NCI-H2029 (cell line): ENCODE data around the gene BTRC.
"Not testable (repeated sequence)": the region's sequence is repeated elsewhere in the genome, so short reads cannot be mapped to it uniquely, and the experiment has no call there.

Experiments used
- DNase-seq: peaks from one replicate; lab custom pipeline; 2025; lab: John Stamatoyannopoulos, UW

Gene BTRC

GRCh38 chr10:101353692-101354327 lies at the start of gene BTRC:
Gene BTRC, plus strand, starts transcription at chr10:101354165. Its CDS starts 16 bp downstream, at chr10:101354181.
- DNase-seq: peak; percentile 94

GRCh38 chr10:101304316-101304715 lies 49.6 kb upstream of the BTRC start:
- DNase-seq: no peak

DNA sequence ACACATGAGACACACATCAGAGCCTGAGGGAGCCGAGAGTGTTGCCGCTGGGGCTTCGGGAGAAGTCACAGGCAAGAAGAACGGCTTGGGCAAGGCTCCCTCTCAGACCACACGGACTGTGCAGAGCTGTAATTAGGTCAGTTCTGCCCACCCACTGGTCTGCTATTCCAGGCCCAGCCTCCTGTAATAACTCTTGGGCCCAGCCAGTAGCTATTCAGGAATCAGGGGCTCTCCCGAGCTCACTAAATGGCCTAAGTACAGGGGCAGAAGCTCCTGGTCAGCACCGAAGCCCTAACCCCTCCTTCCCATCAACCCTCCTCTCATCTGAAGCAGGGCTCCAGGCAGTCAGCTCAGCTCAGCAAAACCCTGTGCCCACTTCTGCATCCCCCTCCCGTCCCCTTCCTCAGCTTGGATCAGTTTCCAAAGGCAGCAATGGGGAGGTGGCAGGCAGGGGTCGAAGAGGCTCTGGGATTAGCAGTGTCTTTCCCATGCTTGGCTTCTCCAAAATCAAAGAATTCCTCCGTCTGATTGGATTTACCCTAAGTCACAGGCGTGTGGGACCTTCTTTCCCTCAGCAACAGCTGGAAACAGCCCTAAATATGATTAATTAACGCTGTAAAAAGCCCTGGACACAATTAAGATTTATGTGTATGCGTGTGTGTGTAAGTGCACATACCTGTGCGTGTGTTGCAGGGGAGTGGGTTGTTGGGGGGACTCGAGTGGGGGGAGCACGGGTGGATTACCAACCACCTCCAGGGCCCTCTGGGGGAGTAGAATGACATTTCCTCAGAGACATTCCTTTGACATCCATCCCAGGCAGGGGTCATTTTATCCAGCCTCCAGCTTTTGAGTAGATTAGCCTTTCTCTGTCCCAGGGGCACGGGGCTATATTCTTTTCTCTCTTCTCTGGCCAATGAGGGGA lies 48.4 kb upstream of the BTRC start:
- DNase-seq: no peak

DNA sequence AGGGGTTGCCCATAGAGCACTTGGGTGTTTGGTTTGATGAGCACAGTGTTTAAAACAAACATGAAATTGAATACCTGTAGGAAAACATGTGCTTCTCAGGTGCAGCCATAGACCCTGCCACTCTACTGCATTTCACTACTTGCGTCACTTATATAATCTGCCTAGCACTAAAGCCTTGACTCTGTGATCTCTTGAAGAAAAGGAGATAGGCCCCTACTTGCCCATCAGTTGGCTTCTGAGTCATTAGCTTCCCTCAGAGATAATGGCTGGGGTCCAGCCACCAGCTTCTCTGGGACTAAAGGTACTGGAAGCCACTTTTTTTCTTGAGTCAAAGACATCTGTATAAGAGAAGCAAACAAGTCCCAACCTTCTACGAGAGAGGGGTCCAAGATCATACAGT lies 45.9 kb upstream of the BTRC start:
- no peak for DNase-seq

GRCh38 chr10:101310529-101311184 lies 43.3 kb upstream of the BTRC start:
- no peak for DNase-seq

- no peak for DNase-seq
Observed at GRCh38 chr10:101311185-101312066, 42.5 kb upstream of the BTRC start.

DNA sequence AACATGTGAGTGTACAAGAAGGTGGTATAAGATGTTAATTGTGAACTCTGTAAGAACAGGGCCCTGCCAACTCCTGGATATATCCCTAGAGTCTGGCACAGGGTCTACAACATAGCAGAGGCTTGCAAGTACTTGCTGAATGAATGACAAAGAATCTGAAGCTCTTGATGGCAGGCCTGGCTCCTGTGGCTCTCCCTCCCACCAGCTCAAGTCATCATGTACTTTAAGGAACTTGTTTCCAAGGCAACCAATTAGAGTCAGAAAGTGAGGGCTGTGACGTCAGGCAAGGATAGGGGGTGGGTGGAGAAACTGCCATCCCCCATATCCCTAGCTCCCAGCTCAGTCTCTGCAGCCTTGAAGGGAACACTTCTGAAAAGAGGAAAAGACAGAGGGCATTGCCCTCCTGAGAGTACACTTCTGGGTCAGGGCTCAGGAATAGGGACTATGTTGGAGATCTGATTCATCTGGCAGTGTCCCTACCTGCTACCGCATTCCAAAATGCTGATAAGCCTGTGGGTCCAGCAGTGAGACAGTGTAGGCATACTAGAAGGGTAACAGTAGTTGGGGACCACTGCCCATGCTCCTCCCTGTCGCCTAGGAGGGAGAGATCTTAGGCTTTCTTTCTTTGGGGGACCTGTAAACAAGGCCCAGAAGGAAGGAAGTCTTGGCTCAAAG lies 34.6 kb upstream of the BTRC start:
- DNase-seq: no peak

GRCh38 chr10:101321073-101321472 lies 32.9 kb upstream of the BTRC start:
- no peak for DNase-seq

DNA sequence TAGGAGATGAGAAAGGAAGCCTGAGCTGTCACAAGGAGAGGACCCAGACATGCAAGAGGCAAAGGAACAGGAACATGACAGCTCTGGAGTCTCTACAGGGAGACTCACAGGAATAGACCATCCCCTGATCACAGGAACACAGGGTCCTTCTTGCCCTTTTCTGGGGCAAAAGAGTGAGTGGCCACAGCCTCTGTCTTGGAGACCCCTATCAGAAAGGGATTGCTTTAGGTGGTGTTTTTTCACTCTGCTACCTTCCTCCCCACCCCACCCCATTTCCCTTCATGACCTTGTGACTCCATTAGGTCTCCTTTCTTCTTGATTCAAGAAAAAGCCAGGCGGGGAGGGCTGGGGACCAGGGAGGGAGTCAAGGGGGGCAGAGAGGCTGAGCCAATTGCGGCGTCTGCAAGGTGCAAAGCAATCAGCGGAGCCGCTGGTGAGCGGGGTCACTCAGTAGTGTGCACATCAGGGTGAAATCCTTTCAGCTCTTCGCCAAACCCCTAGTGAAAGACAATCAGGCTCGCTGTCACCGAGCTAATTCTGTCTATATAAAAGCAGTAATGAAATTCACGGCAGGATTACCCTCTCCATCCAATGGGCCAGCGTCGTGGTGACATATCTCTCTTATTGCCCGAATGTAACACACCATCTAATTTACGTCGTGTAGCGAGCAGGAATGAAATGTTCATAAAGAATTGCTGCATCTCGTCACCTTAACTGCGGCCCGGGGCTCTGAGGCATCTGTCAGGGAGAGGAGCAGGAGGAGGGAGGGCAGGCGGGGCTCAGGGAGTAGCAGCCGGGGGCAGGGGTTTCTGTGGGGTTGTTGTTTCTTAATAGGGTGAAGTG lies 31.5 kb upstream of the BTRC start:
- DNase-seq: no peak

DNA sequence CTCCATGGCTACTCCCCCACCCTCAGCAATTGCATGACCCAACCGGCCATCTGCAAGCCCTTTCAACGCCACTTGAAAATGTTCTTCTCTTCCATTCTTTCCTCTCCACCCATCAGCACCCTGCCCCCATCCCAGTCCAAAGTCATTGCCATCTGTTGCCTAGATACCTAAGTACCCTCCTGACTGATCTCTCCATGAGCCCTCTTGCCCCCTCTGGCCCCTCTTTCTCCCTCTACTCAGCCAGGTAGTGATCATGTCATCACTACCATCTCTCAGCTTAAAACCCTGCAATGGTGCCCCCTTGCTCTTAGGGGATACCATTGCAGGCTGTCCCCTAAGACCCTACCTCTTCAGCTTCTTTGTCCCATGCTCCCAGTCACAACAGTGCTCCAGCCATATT lies 30.5 kb upstream of the BTRC start:
- DNase-seq: no peak

DNA sequence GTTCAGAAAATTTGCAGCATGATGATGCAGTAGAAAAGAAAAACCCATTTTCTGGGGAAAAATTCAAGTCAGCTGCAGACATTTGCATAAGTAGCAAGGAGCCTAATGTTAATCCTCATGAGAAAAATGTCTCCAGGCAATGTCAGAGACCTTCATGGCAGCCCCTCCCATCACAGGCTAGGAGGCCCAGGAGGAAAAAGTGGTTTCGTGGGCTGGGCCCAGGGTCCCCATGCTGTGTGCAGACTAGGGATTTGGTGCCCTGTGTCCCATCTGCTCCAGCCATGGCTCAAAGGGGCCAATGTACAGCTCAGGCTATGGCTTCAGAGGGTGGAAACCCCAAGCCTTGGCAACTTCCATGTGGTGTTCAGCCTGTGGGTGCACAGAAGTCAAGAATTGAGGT lies 26.5 kb upstream of the BTRC start:
- DNase-seq: not testable (repeated sequence)

GRCh38 chr10:101329341-101330032 lies 24.5 kb upstream of the BTRC start:
- DNase-seq: no peak

GRCh38 chr10:101330231-101330630 lies 23.7 kb upstream of the BTRC start:
- no peak for DNase-seq

- no peak for DNase-seq
Observed at GRCh38 chr10:101330631-101331225, 23.2 kb upstream of the BTRC start.

- DNase-seq: no peak
Observed at GRCh38 chr10:101331956-101332355, 22.0 kb upstream of the BTRC start.

DNA sequence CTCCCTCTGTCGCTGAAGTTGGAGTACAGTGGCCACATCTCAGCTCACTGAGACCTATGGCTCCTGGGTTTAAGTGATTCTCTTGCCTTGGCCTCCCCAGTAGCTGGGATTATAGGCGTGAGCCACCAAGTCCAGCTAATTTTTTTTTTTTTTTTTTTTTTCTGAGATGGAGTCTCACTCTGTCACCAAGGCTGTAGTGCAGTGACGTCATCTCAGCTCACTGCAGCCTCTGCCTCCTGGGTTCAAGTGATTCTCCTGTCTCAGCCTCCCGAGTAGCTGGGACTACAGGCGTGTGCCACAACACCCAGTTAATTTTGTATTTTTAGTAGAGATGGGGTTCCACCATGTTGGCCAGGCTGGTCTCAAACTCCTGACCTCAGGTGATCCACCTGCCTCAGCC lies 19.7 kb upstream of the BTRC start:
- not testable (repeated sequence) for DNase-seq

DNA sequence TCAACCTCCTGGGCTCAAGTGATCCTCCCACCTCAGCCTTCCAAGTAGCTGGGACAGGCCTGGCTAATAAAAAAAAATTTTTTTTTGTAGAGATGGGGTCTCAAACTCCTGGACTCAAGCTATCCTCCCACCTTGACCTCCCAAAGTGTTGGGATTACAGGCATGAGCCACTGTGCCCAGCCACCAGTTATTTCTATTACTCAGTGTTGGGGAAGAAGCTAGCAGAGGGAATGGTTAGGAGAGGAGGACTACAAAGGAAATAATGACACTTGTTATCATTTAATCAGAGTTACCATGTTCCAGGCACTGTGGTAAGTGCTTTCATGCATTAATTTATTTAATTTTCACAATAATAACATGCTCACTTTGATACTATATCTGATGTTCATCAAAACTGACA lies 17.6 kb upstream of the BTRC start:
- DNase-seq: no peak

- DNase-seq: no peak
Observed at GRCh38 chr10:101337836-101338235, 16.1 kb upstream of the BTRC start.

GRCh38 chr10:101341438-101341837 lies 12.5 kb upstream of the BTRC start:
- DNase-seq: no peak
